ENCODE data around the gene CGB2. TPM values are rescaled to one million over a fixed set of nuclear protein-coding genes. Genes with fewer than 3 reads are reported as not detected.

CGB2 gene
- total and polyA plus RNA-seq, 2 of the 13 experiments (the other 11 are each of a cell fraction or from before 2014, with no cell fraction given): not detected

GRCh38 chr19:48992581-48993174 is 39.0 kb upstream of the CGB2 start:
- Histone ChIP-seq H2AFZ (ENCODE audit: low read length) (peak overlapping the region; percentile 29), H4K20me1 (ENCODE audit: insufficient read depth, low read length) (no peaks in the 10 kb centered on the region), H3K4me3 (replicated peaks in 1 of 3; ENCODE audit: insufficient read depth in 1 of 3, low read depth in 2 of 3, low read length in 3 of 3) (peak overlapping the region; percentile 82 to 98 (median 93)), H3K79me2 (ENCODE audit: insufficient read depth, low read length) (peaks cover 55% of the 10 kb centered on the region), H3K36me3 (replicated peaks in 1 of 2; ENCODE audit: control insufficient read depth in 1 of 2, insufficient read depth in 2 of 2, low read length in 2 of 2) (peaks cover 8 to 15% of the 10 kb centered on the region in 2 experiments; a peak in 4 of 5 replicates), H3K4me1 (ENCODE audit: insufficient read depth, low read length) (peaks cover 39% of the 10 kb centered on the region), H3K27ac (ENCODE audit: extremely low read length, insufficient read depth, low read length) (peak overlapping the region; percentile 78), H3K9ac (ENCODE audit: insufficient read depth, low read depth, low read length) (peak overlapping the region; percentile 85), H3K4me2 (ENCODE audit: low read depth, low read length) (peak overlapping the region; percentile 93), H3K27me3 (ENCODE audit: control insufficient read depth in 1 of 2, insufficient read depth in 2 of 2, low read length in 2 of 2) (no peaks in the 10 kb centered on the region; a peak in 1 of 5 replicates), H3K9me3 (ENCODE audit: low read length) (no peaks in the 10 kb centered on the region)
- ATAC-seq: peak; percentile 26
- ChIA-PET CTCF (ENCODE audit: low intra/inter-chr PET ratio, low total read pairs) (no interaction called here), POLR2A (interaction anchor here (0.9 to 3.7 kb wide), 23 partner anchors 8 to 684 kb away, joined by 3 to 57 read pairs (median 9); partner anchors contain the start of genes BAX, FTL, NUCB1 and PPP1R15A)
- FAIRE-seq: no peak
- in situ Hi-C loops (cut with HindIII; ENCODE audit: extremely low pct_ligation_motif_present, low pct_unique_long_range_greater_than_20kb) (no loop called here), intact Hi-C loops (cut with micrococcal nuclease; ENCODE audit: unreplicated experiment) (no loop called here)
- WGBS (ENCODE audit: low lambda C conversion rate): under 1% methylated on average over 18 of the region's 20 CpGs
- DNase-seq (ENCODE audit: low spot score): no peak
- TSS peak; percentile 55 for BruUV-seq (replicated peaks)
- TF ChIP-seq ZNF275 (CRISPR knock-in tag; IDR thresholded peaks at IDR 0.05; ENCODE audit: borderline replicate concordance) (peak; percentile 29; the same call in 1 of the 2 replicates), ZNF333 (CRISPR knock-in tag; IDR thresholded peaks at IDR 0.05; ENCODE audit: borderline replicate concordance) (0 out of 2 replicates have a peak, but pooled peaks have one; percentile 12), SMAD1 (CRISPR knock-in tag; IDR thresholded peaks at IDR 0.05; ENCODE audit: borderline replicate concordance, low read depth) (peak; percentile 47; the same call in 1 of the 2 replicates), JUN (CRISPR knock-in tag; IDR thresholded peaks at IDR 0.05) (no peak), ZBTB2 (CRISPR knock-in tag; IDR thresholded peaks at IDR 0.05; ENCODE audit: low read depth) (no peak), ZHX1 (CRISPR knock-in tag; IDR thresholded peaks at IDR 0.05; ENCODE audit: low read depth) (no peak), ZNF329 (CRISPR knock-in tag; IDR thresholded peaks at IDR 0.05; ENCODE audit: low read depth) (no peak), RFX5 (IDR thresholded peaks at IDR 0.05; ENCODE audit: low read depth, low read length) (no peak), REL (CRISPR knock-in tag; conservative IDR thresholded peaks at IDR 0.05) (no peak; the same call in 1 of the 2 replicates), ZNF839 (CRISPR knock-in tag; IDR thresholded peaks at IDR 0.05; ENCODE audit: borderline replicate concordance) (0 out of 2 replicates have a peak, but pooled peaks have one; percentile 75), ZNF280D (CRISPR knock-in tag; IDR thresholded peaks at IDR 0.05) (no peak)
- TF ChIP-seq, protein P1, sequence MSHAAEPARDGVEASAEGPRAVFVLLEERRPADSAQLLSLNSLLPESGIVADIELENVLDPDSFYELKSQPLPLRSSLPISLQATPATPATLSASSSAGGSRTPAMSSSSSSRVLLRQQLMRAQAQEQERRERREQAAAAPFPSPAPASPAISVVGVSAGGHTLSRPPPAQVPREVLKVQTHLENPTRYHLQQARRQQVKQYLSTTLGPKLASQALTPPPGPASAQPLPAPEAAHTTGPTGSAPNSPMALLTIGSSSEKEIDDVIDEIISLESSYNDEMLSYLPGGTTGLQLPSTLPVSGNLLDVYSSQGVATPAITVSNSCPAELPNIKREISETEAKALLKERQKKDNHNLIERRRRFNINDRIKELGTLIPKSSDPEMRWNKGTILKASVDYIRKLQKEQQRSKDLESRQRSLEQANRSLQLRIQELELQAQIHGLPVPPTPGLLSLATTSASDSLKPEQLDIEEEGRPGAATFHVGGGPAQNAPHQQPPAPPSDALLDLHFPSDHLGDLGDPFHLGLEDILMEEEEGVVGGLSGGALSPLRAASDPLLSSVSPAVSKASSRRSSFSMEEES (CRISPR knock-in tag; IDR thresholded peaks at IDR 0.05): no peak
